ENCODE measurements around the gene ERN1. TPM values are rescaled to one million over a fixed set of nuclear protein-coding genes. Genes with fewer than 3 reads are reported as not detected.
"Not testable (repeated sequence)": the region's sequence is repeated elsewhere in the genome, so short reads cannot be mapped to it uniquely, and the experiment has no call there.

Gene ERN1
- 10 to 100 TPM in 3 of 4 donors, 1 to 10 TPM in 1; 9.5 to 20.2 (median 12.8) TPM for total RNA-seq

DNA sequence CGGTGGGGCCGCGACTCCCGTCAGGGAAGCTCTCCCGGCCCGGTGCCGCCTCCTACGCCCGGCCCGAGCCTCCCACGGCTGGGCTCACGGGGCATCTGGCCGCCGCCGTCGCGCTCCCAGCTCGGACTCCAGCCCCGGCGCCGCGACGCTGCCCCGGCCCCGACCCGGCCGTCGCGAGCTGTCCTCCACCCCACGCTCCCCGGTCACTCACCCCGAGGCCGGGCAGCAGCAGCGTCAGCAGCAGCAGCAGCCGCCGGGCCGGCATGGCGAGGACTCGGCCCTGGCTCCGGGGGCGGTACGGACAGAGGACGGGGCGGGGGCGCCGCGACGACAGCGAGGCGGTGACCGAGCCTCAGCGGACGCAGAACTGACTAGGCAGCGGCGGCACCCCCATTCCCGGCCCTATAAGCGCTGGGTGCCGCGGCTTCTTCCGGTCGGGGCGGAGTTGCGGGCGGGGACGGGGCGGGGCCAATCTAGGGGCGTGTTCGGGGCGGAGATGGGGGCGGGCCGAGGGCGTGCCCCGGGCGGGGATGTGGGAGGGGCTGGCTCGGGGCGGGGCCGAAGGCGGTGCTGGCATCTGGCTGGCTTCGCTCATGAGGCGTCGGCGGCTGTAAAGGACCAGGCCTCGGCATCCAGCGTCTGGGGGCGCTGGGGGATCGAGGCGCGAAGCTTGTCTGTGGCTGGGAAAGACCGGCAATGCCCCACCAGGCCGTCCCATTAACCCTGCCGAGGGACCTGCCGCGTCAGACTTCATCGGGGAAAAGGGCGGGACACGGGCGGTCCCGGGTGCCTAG is at the start of gene ERN1:
TSS of gene ERN1 (minus strand) at position 380 of the 794 bp plus-strand sequence. CDS start at position 265, 115 bp downstream.
- WGBS, 2 donors, result 0 to 2% methylated on average over 13 to 34 of the region's 98 CpGs
- TF ChIP-seq POLR2A (IDR thresholded peaks at IDR 0.05), result peak; percentile 85 to 99
- TF ChIP-seq, protein P1, sequence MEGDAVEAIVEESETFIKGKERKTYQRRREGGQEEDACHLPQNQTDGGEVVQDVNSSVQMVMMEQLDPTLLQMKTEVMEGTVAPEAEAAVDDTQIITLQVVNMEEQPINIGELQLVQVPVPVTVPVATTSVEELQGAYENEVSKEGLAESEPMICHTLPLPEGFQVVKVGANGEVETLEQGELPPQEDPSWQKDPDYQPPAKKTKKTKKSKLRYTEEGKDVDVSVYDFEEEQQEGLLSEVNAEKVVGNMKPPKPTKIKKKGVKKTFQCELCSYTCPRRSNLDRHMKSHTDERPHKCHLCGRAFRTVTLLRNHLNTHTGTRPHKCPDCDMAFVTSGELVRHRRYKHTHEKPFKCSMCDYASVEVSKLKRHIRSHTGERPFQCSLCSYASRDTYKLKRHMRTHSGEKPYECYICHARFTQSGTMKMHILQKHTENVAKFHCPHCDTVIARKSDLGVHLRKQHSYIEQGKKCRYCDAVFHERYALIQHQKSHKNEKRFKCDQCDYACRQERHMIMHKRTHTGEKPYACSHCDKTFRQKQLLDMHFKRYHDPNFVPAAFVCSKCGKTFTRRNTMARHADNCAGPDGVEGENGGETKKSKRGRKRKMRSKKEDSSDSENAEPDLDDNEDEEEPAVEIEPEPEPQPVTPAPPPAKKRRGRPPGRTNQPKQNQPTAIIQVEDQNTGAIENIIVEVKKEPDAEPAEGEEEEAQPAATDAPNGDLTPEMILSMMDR (IDR thresholded peaks at IDR 0.05), result no peak
- intact Hi-C loops (cut with DNase I), result loop anchor here (2.0 to 10.0 kb wide), 3 partner anchors 67 to 218 kb away; partner anchors contain the start of genes CSHL1 and ICAM2
- peaks cover 8 to 23% of the 10 kb centered on the region in 2 donors for H3K4me1 ChIP-seq
- H3K36me3 ChIP-seq, result no peaks in the 10 kb centered on the region
- H3K27ac ChIP-seq, result peak within 1 kb of the TSS; percentile 88 to 98 (median 90)
- H3K27me3 ChIP-seq, result no peaks in the 10 kb centered on the region
- DNase-seq, result peak; percentile 93
- H3K9me3 ChIP-seq, result no peaks in the 10 kb centered on the region
- peak within 1 kb of the TSS; percentile 63 to 93 (median 77) for H3K4me3 ChIP-seq (replicated peaks in 1 of 3)

DNA sequence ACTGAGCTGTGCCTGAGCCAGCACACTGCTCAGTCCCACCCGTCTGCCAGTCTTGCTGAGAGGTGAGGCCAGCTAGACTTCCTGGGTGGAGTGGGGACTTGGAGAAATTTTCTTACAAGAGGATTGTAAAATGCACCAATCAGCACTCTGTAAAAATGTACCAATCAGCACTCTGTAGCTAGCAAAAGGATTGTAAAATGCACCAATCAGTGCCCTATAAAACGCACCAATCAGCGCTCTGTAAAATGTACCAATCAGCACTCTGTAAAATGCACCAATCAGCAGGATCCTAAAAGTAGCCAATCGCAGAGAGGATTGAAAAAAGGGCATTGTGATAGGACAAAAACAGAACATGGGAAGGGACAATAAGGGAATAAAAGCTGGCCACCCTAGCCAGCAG is 49.1 kb upstream of the ERN1 start:
- intact Hi-C loops (cut with DNase I); H3K36me3 ChIP-seq; H3K27ac ChIP-seq; DNase-seq; H3K9me3 ChIP-seq; H3K4me3 ChIP-seq (replicated peaks in 1 of 3); H3K27me3 ChIP-seq: not testable (repeated sequence)
- peaks cover 31 to 47% of the 10 kb centered on the region in 2 donors for H3K4me1 ChIP-seq
- 52 to 60% methylated on average over 3 to 4 of the region's 4 CpGs for WGBS, 2 donors

DNA sequence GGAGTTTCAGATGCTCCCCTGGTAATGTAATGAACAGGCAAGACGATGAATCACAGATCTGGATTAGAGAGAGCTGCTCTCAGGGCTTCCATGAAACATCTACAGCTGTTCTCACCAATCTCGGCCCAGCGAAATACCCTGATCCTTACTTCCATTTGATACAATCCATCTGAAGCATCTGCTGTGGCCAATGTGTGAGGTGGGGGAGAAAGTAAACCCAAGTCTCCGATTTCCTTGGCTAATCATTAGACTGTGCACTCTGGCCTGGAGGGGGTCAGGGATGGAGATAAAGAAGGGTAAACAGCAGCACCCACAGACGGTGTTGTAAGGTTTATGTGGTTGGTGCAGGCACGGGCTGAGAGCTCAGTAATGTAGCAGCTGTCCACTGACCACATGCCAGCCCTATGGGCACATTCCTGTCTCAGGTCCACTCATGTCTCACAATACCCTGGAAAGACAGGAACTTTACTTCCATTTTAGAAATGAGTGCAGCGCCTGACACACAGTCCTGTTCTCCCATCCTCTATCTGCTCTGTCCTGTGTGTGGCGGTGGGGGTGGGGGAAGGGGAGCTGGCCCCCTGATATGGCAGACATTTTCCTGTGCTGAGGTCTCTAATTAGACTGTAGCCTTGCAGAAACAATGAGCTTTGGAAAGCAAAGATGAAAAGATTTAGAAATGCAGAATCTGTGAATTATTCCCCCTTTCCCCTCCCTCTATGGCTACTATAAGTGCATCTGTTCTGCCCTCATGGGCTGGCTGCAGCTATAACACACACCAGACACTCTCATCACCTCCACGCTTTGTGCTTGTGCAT is 48.3 kb upstream of the ERN1 start:
- intact Hi-C loops (cut with DNase I), result no loop called here
- Histone ChIP-seq H3K9me3 (no peaks in the 10 kb centered on the region), H3K27ac (peak overlapping the region in 1 of 3 donors; percentile 97), H3K36me3 (no peaks in the 10 kb centered on the region), H3K4me3 (replicated peaks in 1 of 3) (no peak overlapping the region), H3K4me1 (peaks cover 36 to 55% of the 10 kb centered on the region in 2 donors), H3K27me3 (no peaks in the 10 kb centered on the region)
- TF ChIP-seq, protein P1 (IDR thresholded peaks at IDR 0.05), result no peak
- TF ChIP-seq POLR2A (IDR thresholded peaks at IDR 0.05), result no peak
- 81 to 87% methylated on average over 9 of the region's 9 CpGs for WGBS, 2 donors
- DNase-seq, result no peak

DNA sequence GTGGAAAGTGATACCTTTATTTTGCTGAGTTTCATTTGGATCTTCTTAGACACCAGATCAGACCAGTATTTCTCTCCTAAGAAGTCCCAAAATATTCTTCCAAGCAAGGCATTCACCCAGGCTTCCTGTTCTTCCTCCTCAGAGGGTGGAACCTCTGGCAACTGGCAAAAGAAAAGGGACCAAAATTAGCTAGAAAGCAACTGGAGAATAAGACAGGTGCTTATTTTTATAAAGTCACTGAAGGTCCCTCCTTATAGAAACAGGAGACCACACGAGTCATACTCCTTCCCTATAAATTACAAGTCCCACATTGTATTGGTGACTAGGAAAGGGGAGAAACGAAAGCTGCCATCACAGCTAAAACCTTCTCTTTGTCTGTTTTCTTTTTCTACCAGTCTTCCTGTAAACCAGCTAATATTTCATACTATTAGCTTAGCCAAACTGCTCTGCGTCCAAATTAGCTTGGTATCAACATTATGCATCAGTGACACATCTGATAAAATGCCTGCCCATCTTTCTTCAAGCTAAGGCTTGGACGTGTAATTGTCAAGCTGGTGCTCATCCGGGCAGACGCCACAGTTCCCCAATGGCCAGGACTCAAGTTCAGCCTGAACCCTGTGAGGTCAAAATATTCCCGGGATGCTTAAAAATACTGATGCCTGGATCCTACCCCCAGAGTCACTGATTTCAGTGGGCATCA is 47.5 kb upstream of the ERN1 start:
- peaks cover 36 to 55% of the 10 kb centered on the region in 2 donors for H3K4me1 ChIP-seq

More for the DNA sequence above, 47.5 kb upstream of the ERN1 start:
- peak overlapping the region; percentile 94 to 97 (median 96) for H3K27ac ChIP-seq
- no peak overlapping the region for H3K4me3 ChIP-seq (replicated peaks in 1 of 3)
- TF ChIP-seq POLR2A (IDR thresholded peaks at IDR 0.05), result no peak
- TF ChIP-seq, protein P1 (IDR thresholded peaks at IDR 0.05), result no peak
- H3K36me3 ChIP-seq, result no peaks in the 10 kb centered on the region
- 92 to 93% methylated on average over 7 of the region's 7 CpGs for WGBS, 2 donors
- H3K27me3 ChIP-seq, result no peaks in the 10 kb centered on the region
- DNase-seq, result no peak
- H3K9me3 ChIP-seq, result no peaks in the 10 kb centered on the region
- intact Hi-C loops (cut with DNase I), result no loop called here
